ENCODE measurements around the gene PTPN3.
A peak's percentile ranks its signal among the peaks of the same experiment; 100 is the strongest.

Gene PTPN3

DNA sequence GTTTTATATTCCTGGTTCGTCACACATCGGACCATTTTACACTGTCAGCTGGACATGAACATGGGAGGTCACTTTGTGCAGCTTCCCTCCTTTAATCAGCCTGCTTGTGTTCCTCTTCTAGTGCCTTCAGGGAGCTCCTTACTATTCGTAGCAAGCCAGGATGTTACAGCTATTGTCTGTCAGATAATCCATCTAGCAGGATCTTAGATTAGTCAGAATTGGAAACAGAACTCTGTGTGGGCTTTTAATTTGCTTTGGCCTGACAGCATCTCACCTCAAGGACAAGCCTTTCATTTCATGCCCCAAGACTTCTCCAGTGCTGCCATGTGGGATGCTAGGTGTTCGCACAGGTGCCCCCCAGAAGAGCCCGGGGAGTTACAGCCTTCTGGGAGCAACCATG, 147.1 kb downstream of the PTPN3 start:
- no peak overlapping the region for H2BK15ac ChIP-seq (ENCODE audit: low read depth, poor library complexity, severe bottlenecking)
- no peak overlapping the region for H3K14ac ChIP-seq (ENCODE audit: low read length in 2 of 2)
- no peak overlapping the region for H3K4me2 ChIP-seq (ENCODE audit: low read length, poor library complexity, severe bottlenecking)
- H3K36me3 ChIP-seq (ENCODE audit: control insufficient read depth in 1 of 2, insufficient read depth in 2 of 2, low read depth in 1 of 2, low read length in 2 of 2) = no peaks in the 10 kb centered on the region
- no peak overlapping the region for H3K9ac ChIP-seq (ENCODE audit: low read length)
- no peaks in the 10 kb centered on the region for H3K79me1 ChIP-seq (replicated peaks; ENCODE audit: low read length, poor library complexity, severe bottlenecking)
- no peaks in the 10 kb centered on the region for H3K4me1 ChIP-seq (ENCODE audit: control insufficient read depth, insufficient read depth, low read depth, low read length)
- H4K8ac ChIP-seq (ENCODE audit: low read length) = no peak overlapping the region
- H4K91ac ChIP-seq (ENCODE audit: low read length) = no peak overlapping the region
- no peak overlapping the region for H2BK12ac ChIP-seq (ENCODE audit: low read length in 2 of 2)
- no peak overlapping the region for H2AFZ ChIP-seq (ENCODE audit: low read depth, low read length)
- H2AK5ac ChIP-seq (ENCODE audit: low read length, severe bottlenecking) = no peak overlapping the region
- no peak overlapping the region for H3K27ac ChIP-seq (ENCODE audit: low read length, poor library complexity, severe bottlenecking)
- no peak overlapping the region for H2BK5ac ChIP-seq (ENCODE audit: low read depth, low read length, poor library complexity, severe bottlenecking)
- H3K4me3 ChIP-seq (ENCODE audit: insufficient read depth in 1 of 2, low read depth in 1 of 2, low read length in 2 of 2) = no peak overlapping the region
- no peak overlapping the region for H3K23ac ChIP-seq (ENCODE audit: low read length in 2 of 2)
- 90% methylated on average over 4 of the region's 5 CpGs for WGBS
- H2BK120ac ChIP-seq (ENCODE audit: low read depth, low read length) = no peak overlapping the region
- DNase-seq = no peak
- H3K9me3 ChIP-seq (ENCODE audit: control insufficient read depth, low read length) = no peaks in the 10 kb centered on the region
- peaks cover 6 to 67% of the 10 kb centered on the region in 2 experiments for H3K27me3 ChIP-seq (ENCODE audit: control insufficient read depth in 1 of 2, insufficient read depth in 1 of 2, low read length in 2 of 2)
- no peak overlapping the region for H3K4ac ChIP-seq (ENCODE audit: low read depth in 1 of 2, low read length in 2 of 2)
- no peak overlapping the region for H3K18ac ChIP-seq (ENCODE audit: low read depth in 1 of 2, low read length in 2 of 2)

DNA sequence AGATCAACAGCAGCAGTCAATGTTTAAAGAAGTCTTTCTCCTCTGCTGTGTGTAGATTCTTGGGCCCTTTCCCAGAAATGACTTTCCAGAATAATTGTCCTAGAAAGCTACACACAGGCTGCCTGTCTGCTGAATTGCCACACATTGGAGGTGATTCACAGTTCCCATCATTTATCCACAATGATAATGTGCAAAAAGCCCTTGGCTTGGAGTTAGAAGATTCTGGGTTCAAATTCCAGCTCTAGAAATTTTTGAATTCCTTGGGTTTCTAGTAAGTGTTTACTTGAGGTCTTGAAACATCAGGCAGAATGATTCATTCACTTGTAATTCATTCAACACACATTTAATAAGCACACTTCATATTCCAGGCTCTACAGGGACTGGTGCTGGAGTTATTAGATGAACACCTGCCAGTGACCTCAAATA, 148.7 kb downstream of the PTPN3 start:
- Histone ChIP-seq H2AK5ac (ENCODE audit: low read length, severe bottlenecking) (no peak overlapping the region), H3K23ac (ENCODE audit: low read length in 2 of 2) (no peak overlapping the region), H3K18ac (ENCODE audit: low read depth in 1 of 2, low read length in 2 of 2) (no peak overlapping the region), H3K4me1 (ENCODE audit: control insufficient read depth, insufficient read depth, low read depth, low read length) (peaks cover 4% of the 10 kb centered on the region), H3K4me3 (ENCODE audit: insufficient read depth in 1 of 2, low read depth in 1 of 2, low read length in 2 of 2) (no peak overlapping the region), H4K8ac (ENCODE audit: low read length) (no peak overlapping the region), H3K79me1 (replicated peaks; ENCODE audit: low read length, poor library complexity, severe bottlenecking) (no peaks in the 10 kb centered on the region), H2BK12ac (ENCODE audit: low read length in 2 of 2) (no peak overlapping the region), H2BK120ac (ENCODE audit: low read depth, low read length) (no peak overlapping the region), H3K36me3 (ENCODE audit: control insufficient read depth in 1 of 2, insufficient read depth in 2 of 2, low read depth in 1 of 2, low read length in 2 of 2) (no peaks in the 10 kb centered on the region), H3K9me3 (ENCODE audit: control insufficient read depth, low read length) (no peaks in the 10 kb centered on the region), H3K4ac (ENCODE audit: low read depth in 1 of 2, low read length in 2 of 2) (no peak overlapping the region), H2BK5ac (ENCODE audit: low read depth, low read length, poor library complexity, severe bottlenecking) (no peak overlapping the region), H2BK15ac (ENCODE audit: low read depth, poor library complexity, severe bottlenecking) (no peak overlapping the region), H3K27ac (ENCODE audit: low read length, poor library complexity, severe bottlenecking) (no peak overlapping the region), H4K91ac (ENCODE audit: low read length) (no peak overlapping the region), H2AFZ (ENCODE audit: low read depth, low read length) (no peak overlapping the region), H3K27me3 (ENCODE audit: control insufficient read depth in 1 of 2, insufficient read depth in 1 of 2, low read length in 2 of 2) (peaks cover 6 to 70% of the 10 kb centered on the region in 2 experiments), H3K14ac (ENCODE audit: low read length in 2 of 2) (no peak overlapping the region), H3K9ac (ENCODE audit: low read length) (no peak overlapping the region), H3K4me2 (ENCODE audit: low read length, poor library complexity, severe bottlenecking) (no peak overlapping the region)
- peak; percentile 32 for DNase-seq

DNA sequence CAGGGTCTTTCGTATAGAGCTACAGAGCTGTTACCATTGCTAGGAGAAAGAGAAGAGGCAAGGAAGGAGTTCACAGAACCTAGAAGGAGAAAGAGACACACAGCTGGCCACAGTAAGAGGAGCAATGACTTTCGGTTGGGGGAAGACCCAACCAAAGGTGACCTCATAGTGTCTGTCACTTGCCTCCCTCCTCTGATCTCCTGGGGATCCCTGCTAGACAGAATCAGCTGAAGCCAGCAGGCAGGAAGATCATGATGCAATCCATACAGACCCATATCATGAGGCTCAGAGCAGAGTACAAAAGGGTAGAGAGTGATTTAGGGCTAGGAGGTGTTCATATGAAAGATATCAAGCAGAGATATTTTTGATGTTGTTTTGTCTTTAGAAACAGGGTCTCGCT, 151.2 kb downstream of the PTPN3 start:
- Histone ChIP-seq H2AFZ (ENCODE audit: low read depth, low read length) (no peak overlapping the region), H2AK5ac (ENCODE audit: low read length, severe bottlenecking) (no peak overlapping the region), H3K79me1 (replicated peaks; ENCODE audit: low read length, poor library complexity, severe bottlenecking) (no peaks in the 10 kb centered on the region), H2BK15ac (ENCODE audit: low read depth, poor library complexity, severe bottlenecking) (no peak overlapping the region), H3K27ac (ENCODE audit: low read length, poor library complexity, severe bottlenecking) (no peak overlapping the region), H3K9ac (ENCODE audit: low read length) (no peak overlapping the region), H2BK12ac (ENCODE audit: low read length in 2 of 2) (no peak overlapping the region), H3K23ac (ENCODE audit: low read length in 2 of 2) (no peak overlapping the region), H3K9me3 (ENCODE audit: control insufficient read depth, low read length) (no peaks in the 10 kb centered on the region), H2BK120ac (ENCODE audit: low read depth, low read length) (no peak overlapping the region), H3K36me3 (ENCODE audit: control insufficient read depth in 1 of 2, insufficient read depth in 2 of 2, low read depth in 1 of 2, low read length in 2 of 2) (no peaks in the 10 kb centered on the region), H3K4me1 (ENCODE audit: control insufficient read depth, insufficient read depth, low read depth, low read length) (peaks cover 4% of the 10 kb centered on the region), H3K4ac (ENCODE audit: low read depth in 1 of 2, low read length in 2 of 2) (no peak overlapping the region), H4K91ac (ENCODE audit: low read length) (no peak overlapping the region), H3K4me3 (ENCODE audit: insufficient read depth in 1 of 2, low read depth in 1 of 2, low read length in 2 of 2) (no peak overlapping the region), H3K14ac (ENCODE audit: low read length in 2 of 2) (no peak overlapping the region), H4K8ac (ENCODE audit: low read length) (no peak overlapping the region), H3K4me2 (ENCODE audit: low read length, poor library complexity, severe bottlenecking) (no peak overlapping the region), H3K18ac (ENCODE audit: low read depth in 1 of 2, low read length in 2 of 2) (no peak overlapping the region), H3K27me3 (ENCODE audit: control insufficient read depth in 1 of 2, insufficient read depth in 1 of 2, low read length in 2 of 2) (peaks cover 6 to 65% of the 10 kb centered on the region in 2 experiments), H2BK5ac (ENCODE audit: low read depth, low read length, poor library complexity, severe bottlenecking) (no peak overlapping the region)
- no peak for DNase-seq
- 89% methylated on average over 3 of the region's 3 CpGs for WGBS

DNA sequence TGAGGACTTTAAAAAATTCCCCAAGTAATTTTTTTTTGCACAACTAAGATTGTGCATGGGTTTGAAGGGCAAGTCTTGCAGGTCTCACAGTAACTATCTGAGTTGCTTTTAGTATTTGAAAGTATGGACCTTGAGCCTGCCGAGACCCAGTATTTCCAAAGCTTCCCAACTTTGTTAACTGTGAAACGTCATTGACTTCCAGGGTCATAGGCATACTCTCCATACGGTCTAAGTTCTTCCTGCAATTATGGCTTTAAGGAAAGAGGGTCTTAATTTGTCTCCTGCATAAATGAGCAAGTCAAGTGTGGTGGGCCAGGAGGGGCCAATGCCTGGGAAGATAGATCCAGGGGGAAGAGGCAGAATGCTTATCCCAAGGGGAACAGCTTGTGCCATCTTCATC, 153.2 kb downstream of the PTPN3 start:
- no peak overlapping the region for H3K23ac ChIP-seq (ENCODE audit: low read length in 2 of 2)
- H4K91ac ChIP-seq (ENCODE audit: low read length) = no peak overlapping the region
- H3K9ac ChIP-seq (ENCODE audit: low read length) = no peak overlapping the region
- H3K27me3 ChIP-seq (ENCODE audit: control insufficient read depth in 1 of 2, insufficient read depth in 1 of 2, low read length in 2 of 2) = peaks cover 0 to 60% of the 10 kb centered on the region in 2 experiments
- H3K4me3 ChIP-seq (ENCODE audit: insufficient read depth in 1 of 2, low read depth in 1 of 2, low read length in 2 of 2) = no peak overlapping the region
- H2BK15ac ChIP-seq (ENCODE audit: low read depth, poor library complexity, severe bottlenecking) = no peak overlapping the region
- H3K18ac ChIP-seq (ENCODE audit: low read depth in 1 of 2, low read length in 2 of 2) = no peak overlapping the region
- no peak overlapping the region for H3K4ac ChIP-seq (ENCODE audit: low read depth in 1 of 2, low read length in 2 of 2)
- no peak for DNase-seq
- H3K14ac ChIP-seq (ENCODE audit: low read length in 2 of 2) = no peak overlapping the region
- no peak overlapping the region for H4K8ac ChIP-seq (ENCODE audit: low read length)
- H3K4me2 ChIP-seq (ENCODE audit: low read length, poor library complexity, severe bottlenecking) = no peak overlapping the region
- H3K4me1 ChIP-seq (ENCODE audit: control insufficient read depth, insufficient read depth, low read depth, low read length) = peaks cover 4% of the 10 kb centered on the region
- no peak overlapping the region for H2AFZ ChIP-seq (ENCODE audit: low read depth, low read length)
- WGBS = 91% methylated on average over 3 of the region's 3 CpGs
- no peaks in the 10 kb centered on the region for H3K36me3 ChIP-seq (ENCODE audit: control insufficient read depth in 1 of 2, insufficient read depth in 2 of 2, low read depth in 1 of 2, low read length in 2 of 2)
- H3K9me3 ChIP-seq (ENCODE audit: control insufficient read depth, low read length) = no peaks in the 10 kb centered on the region
- no peak overlapping the region for H2BK120ac ChIP-seq (ENCODE audit: low read depth, low read length)
- no peak overlapping the region for H2AK5ac ChIP-seq (ENCODE audit: low read length, severe bottlenecking)
- H3K79me1 ChIP-seq (replicated peaks; ENCODE audit: low read length, poor library complexity, severe bottlenecking) = no peaks in the 10 kb centered on the region
- H3K27ac ChIP-seq (ENCODE audit: low read length, poor library complexity, severe bottlenecking) = no peak overlapping the region
- no peak overlapping the region for H2BK5ac ChIP-seq (ENCODE audit: low read depth, low read length, poor library complexity, severe bottlenecking)
- H2BK12ac ChIP-seq (ENCODE audit: low read length in 2 of 2) = no peak overlapping the region
